Activated effector memory CD4-positive, alpha-beta T cell treated with anti-CD3 and anti-CD28 coated beads, Interleukin-2, amount 50 U/mL, for 16 hours (primary cell): ENCODE measurements around the gene SUSD4.
"Not testable (repeated sequence)": the region's sequence is repeated elsewhere in the genome, so short reads cannot be mapped to it uniquely, and the experiment has no call there.

Experiments
- DNase-seq: peaks from one replicate; pipeline ENCODE4 v3.0.0-alpha.2; 2020

SUSD4 gene

GRCh38 chr1:223363856-223364684, at the start of gene SUSD4:
Gene SUSD4 (minus strand): TSS chr1:223364176. CDS start chr1:223363425, 751 bp downstream.
- DNase-seq = peak; percentile 86

- no peak for DNase-seq
Measured at GRCh38 chr1:223413216-223413615, 49.2 kb upstream of the SUSD4 start.

GRCh38 chr1:223411710-223412109, 47.7 kb upstream of the SUSD4 start:
- DNase-seq = no peak

GRCh38 chr1:223411309-223411708, 47.3 kb upstream of the SUSD4 start:
- DNase-seq = no peak

GRCh38 chr1:223410036-223410435, 46.1 kb upstream of the SUSD4 start:
- no peak for DNase-seq

GRCh38 chr1:223405507-223405906, 41.5 kb upstream of the SUSD4 start:
- DNase-seq = no peak

GRCh38 chr1:223403184-223403815, 39.3 kb upstream of the SUSD4 start:
- DNase-seq = no peak

GRCh38 chr1:223402790-223403142, 38.8 kb upstream of the SUSD4 start:
- no peak for DNase-seq

- DNase-seq = no peak
Measured at GRCh38 chr1:223401873-223402789, 38.2 kb upstream of the SUSD4 start.

GRCh38 chr1:223399393-223399792, 35.4 kb upstream of the SUSD4 start:
- not testable (repeated sequence) for DNase-seq

GRCh38 chr1:223394706-223395105, 30.7 kb upstream of the SUSD4 start:
- no peak for DNase-seq

- DNase-seq = no peak
Measured at GRCh38 chr1:223394242-223394641, 30.3 kb upstream of the SUSD4 start.

GRCh38 chr1:223393275-223394214, 29.6 kb upstream of the SUSD4 start, which contains the start of gene CCDC185:
Gene CCDC185 (plus strand): TSS chr1:223393415. CDS start chr1:223393476, 61 bp downstream.
- no peak for DNase-seq

- no peak for DNase-seq
Measured at GRCh38 chr1:223390618-223391017, 26.6 kb upstream of the SUSD4 start.

- no peak for DNase-seq
Measured at GRCh38 chr1:223386013-223386412, 22.0 kb upstream of the SUSD4 start.

GRCh38 chr1:223378754-223379153, 14.8 kb upstream of the SUSD4 start:
- no peak for DNase-seq

GRCh38 chr1:223374064-223374610, 10.2 kb upstream of the SUSD4 start:
- no peak for DNase-seq

GRCh38 chr1:223364685-223365382, 858 bp upstream of the SUSD4 start:
- no peak for DNase-seq

- DNase-seq = peak; percentile 74
Measured at GRCh38 chr1:223363057-223363855, 720 bp downstream of the SUSD4 start.

GRCh38 chr1:223358826-223359225, 5.2 kb downstream of the SUSD4 start:
- DNase-seq = no peak
